RWPE1 (cell line): ENCODE data around the gene TIMP1.
A peak's percentile ranks its signal among the peaks of the same experiment; 100 is the strongest.

Experiments
- CTCF ChIA-PET: fragments of 350-600 bp; sonication (Branson Sonifier 250); formaldehyde crosslinking; extraction: SDS; loops from one replicate; lab custom pipeline; 2021; lab: Yijun Ruan, JAX
- POLR2A ChIA-PET: fragments of 400-600 bp; formaldehyde crosslinking; extraction: SDS; loops from one replicate; lab custom pipeline; 2020; ENCODE audit warnings: antibody characterized with exemption; ENCODE audit not compliant: low non-redundant PET; lab: Yijun Ruan, JAX
- DNase-seq: peaks from one replicate; pipeline ENCODE4 v3.0.0; 2012; ENCODE audit warnings: low spot score
- H3K27ac ChIP-seq: fragments of 450-650 bp; 2 replicates; pipeline ENCODE4 v1.5.1; 2017
- CTCF ChIP-seq: fragments of 450-650 bp; conservative IDR thresholded peaks from 2 replicates; pipeline ENCODE4 v1.5.1; 2017; ENCODE audit warnings: low read depth, mild to moderate bottlenecking

TIMP1 gene

DNA sequence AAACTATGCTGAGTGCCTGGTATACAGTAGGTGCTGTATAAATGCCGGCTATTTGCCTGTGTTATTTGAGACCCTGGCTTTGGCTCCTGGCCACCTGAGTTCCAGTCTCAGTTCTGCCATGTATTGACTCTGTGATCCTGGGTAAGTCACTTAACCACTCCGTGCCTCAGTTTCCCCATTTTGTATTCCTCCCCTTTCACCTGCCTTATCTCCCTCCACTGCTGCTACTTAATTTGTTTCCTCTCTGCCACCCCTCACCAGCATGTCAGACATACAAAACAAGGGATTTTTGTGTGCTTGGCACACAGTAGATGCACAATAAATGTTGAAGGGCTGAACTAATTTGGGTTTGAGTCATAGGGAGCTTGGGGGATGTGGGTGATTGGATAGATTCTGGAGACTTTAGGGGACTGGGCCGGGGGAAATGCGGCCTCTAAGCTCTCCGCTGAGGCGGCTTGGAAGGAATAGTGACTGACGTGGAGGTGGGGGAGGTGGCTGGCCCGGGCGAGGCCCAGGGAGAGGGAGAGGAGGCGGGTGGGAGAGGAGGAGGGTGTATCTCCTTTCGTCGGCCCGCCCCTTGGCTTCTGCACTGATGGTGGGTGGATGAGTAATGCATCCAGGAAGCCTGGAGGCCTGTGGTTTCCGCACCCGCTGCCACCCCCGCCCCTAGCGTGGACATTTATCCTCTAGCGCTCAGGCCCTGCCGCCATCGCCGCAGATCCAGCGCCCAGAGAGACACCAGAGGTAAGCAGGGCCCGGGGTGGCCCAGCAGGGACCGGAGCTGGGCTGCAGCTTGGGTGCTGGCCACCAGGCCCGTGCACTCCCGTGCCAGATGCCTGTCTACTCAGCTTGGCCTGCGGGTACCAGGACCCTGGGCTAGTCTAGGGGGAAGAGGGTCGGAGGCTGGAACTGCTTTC lies at the start of gene TIMP1:
Gene TIMP1, plus strand, starts transcription at position 706 of the 917 bp plus-strand sequence. CDS start 980 bp downstream, outside the sequence.
- peak; percentile 91 for DNase-seq
- ChIA-PET POLR2A (no interaction called here), CTCF (interaction anchor here (0.5 kb wide), 1 partner anchor 259 kb away, joined by 3 read pairs; no protein-coding TSS in a partner anchor)
- TF ChIP-seq CTCF, result no peak
- peak within 1 kb of the TSS; percentile 76 for H3K27ac ChIP-seq

GRCh38 chrX:47539860-47540259 lies 42.4 kb upstream of the TIMP1 start:
- ChIA-PET POLR2A (no interaction called here), CTCF (interaction anchor here (0.6 kb wide), 1 partner anchor 155 kb away, joined by 3 read pairs; no protein-coding TSS in a partner anchor)
- H3K27ac ChIP-seq, result no peak overlapping the region
- no peak for TF ChIP-seq CTCF
- no peak for DNase-seq

DNA sequence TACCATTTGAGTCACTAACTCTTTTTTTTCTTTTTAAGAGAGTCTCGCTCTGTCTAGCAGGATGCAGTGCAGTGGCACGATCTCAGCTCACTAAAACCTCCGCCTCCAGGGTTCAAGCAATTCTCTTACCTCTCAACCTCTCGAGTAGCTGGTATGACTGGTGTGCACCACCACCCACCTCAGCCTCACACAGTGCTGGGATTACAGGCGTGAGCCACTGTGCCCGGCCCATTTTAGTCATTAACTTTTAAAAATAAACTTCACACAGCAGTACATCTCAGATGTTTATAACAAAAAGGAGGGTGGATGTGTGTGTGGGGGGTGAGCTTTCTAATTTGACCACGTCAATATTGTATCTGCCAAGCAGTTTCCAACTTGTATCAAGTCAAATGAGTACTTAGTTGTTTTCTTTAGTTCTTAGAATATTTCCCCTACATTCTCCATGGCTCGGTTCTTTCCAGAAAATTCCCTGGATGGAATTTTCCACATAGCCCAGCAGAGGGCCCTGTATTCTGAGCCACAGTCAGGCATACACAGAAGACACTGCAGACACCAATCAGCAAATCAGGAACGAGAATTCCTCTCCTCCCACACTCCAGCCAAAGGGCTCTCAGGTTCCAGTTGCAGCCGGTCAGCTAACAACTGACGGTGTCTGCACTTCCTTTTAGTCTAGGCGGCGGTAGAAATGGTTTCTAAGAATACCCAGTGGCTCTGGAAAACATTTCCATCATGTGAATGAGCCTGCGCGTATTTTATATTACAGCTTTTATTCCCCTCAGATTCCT lies 41.3 kb upstream of the TIMP1 start:
- CTCF ChIA-PET, result interaction anchor here (0.5 to 1.1 kb wide), 4 partner anchors 17 to 156 kb away, joined by 3 to 4 read pairs (median 4); no protein-coding TSS in a partner anchor
- DNase-seq, result peak; percentile 87
- H3K27ac ChIP-seq, result peak overlapping the region; percentile 62
- peak; percentile 69 for TF ChIP-seq CTCF
- POLR2A ChIA-PET, result no interaction called here

DNA sequence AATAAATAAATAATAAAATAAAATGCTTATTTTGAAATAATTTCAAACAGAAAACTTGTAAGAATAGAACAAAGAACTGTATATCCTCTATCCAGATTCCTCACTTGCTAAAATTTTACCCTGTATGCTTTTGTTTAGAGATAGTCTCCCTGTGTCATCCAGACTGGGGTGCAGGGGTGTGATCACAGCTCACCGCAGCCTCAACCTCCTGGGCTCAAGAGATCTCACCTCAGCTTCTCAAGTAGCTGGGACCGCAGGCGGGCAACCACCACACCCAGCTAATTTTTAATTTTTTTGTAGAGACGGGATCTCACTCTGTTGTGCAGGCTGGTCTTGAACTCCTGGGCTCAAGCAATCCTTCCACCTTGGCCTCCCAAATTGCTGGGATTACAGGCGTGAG lies 38.7 kb upstream of the TIMP1 start:
- no peak for DNase-seq
- POLR2A ChIA-PET, result no interaction called here
- no peak for TF ChIP-seq CTCF
- no peak overlapping the region for H3K27ac ChIP-seq
- CTCF ChIA-PET, result no interaction called here

DNA sequence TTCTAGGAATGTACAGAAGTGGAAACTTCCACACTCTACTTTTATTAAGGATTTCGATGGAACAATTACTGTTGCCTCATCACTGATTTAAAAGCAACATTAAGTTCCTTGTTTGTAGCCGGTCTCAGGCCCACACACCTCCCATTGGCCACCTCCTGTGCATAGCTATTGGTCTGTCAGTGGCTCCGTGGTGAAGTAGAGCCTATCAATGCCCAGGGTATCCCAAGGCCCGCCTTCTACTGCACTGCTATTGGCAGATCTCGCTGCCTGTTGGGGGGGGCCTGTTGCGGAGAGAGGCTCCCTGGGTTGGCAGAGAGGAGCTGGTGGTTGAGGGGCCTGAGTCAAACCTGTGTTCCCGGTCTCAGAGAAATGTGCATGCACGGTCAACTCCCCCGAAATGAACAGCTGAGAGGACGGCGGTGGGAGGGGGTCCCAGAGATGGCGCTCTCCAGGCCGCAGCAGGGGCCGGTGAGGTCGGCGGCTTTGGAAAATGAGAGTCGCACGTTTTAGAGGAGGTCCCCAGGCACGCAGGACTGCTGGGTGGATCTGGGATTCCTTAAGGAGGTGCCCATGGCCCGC lies 26.1 kb upstream of the TIMP1 start:
- peak overlapping the region; percentile 80 for H3K27ac ChIP-seq
- no peak for TF ChIP-seq CTCF
- POLR2A ChIA-PET, result no interaction called here
- peak; percentile 79 for DNase-seq
- CTCF ChIA-PET, result interaction anchor here (0.7 kb wide), 1 partner anchor 298 kb away, joined by 4 read pairs; no protein-coding TSS in a partner anchor

GRCh38 chrX:47558436-47558835 lies 23.8 kb upstream of the TIMP1 start:
- ChIA-PET POLR2A (no interaction called here), CTCF (no interaction called here)
- DNase-seq, result no peak
- TF ChIP-seq CTCF, result no peak
- H3K27ac ChIP-seq, result no peak overlapping the region
